HS-27A (cell line): ENCODE results near the gene PRSS35.
"Not testable (repeated sequence)": the region's sequence is repeated elsewhere in the genome, so short reads cannot be mapped to it uniquely, and the experiment has no call there.

Experiments used
- DNase-seq: peaks from one replicate; pipeline ENCODE4 v3.0.0-alpha.2; 2012; ENCODE audit warnings: low read depth, missing footprints

Gene PRSS35

DNA sequence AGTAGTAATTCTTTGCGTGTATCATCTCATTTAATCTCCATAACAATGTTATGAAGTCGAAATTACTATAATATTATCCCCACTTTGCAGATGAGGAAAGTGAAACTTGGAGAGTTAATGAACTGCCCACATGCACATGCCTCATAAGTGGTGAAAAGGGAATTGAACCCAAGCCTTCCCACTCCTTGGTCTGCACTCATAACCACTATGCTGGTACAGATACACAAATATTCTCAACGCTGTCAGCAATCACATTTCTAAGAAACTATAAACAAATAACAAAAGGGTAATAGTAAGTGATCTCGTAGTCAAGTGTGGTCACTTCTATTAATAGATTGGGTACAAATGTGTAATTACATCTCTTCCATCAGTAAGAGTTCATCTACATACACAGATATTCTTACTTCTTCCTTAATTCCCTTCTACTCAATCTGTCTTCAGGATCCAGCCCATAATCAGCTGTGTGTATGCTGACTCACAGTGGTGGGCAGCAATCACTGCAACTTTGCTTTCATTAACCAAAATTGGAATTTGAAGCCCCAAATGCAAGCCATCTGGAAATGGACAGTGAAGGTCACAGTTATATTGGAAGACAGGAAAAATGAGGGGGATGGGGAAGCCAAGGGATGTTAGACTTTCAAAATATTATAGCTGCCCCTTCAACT lies 6.6 kb downstream of the PRSS35 start:
- no peak for DNase-seq

DNA sequence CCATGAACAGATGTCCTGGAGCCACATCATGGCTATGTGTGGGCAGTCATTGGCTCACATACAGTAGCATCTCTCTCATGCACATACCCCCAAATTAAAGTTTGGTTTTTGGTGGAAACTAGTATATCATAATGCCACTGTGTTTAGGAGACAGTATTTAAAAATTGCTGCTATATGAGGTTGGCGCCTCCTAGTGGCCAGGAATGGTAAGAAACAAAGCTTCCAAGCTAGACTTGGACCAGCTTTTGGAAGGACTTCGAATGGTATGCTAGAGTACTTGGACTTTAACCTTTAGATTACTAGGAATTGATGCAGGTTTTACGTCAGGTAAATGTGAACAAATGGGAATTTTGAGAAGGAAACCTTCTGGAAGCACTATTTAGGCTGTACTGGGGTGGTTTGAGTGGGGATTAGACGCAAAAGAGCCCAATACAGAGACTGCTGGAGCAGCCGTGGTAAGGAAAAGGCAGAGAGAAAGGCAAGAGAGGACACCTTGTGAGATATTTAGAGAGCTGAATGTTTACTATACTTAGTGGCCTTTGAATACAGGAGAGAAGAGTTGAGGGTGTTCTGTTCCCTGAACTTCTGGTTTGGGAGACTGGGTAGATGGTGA lies 23.8 kb downstream of the PRSS35 start:
- no peak for DNase-seq

DNA sequence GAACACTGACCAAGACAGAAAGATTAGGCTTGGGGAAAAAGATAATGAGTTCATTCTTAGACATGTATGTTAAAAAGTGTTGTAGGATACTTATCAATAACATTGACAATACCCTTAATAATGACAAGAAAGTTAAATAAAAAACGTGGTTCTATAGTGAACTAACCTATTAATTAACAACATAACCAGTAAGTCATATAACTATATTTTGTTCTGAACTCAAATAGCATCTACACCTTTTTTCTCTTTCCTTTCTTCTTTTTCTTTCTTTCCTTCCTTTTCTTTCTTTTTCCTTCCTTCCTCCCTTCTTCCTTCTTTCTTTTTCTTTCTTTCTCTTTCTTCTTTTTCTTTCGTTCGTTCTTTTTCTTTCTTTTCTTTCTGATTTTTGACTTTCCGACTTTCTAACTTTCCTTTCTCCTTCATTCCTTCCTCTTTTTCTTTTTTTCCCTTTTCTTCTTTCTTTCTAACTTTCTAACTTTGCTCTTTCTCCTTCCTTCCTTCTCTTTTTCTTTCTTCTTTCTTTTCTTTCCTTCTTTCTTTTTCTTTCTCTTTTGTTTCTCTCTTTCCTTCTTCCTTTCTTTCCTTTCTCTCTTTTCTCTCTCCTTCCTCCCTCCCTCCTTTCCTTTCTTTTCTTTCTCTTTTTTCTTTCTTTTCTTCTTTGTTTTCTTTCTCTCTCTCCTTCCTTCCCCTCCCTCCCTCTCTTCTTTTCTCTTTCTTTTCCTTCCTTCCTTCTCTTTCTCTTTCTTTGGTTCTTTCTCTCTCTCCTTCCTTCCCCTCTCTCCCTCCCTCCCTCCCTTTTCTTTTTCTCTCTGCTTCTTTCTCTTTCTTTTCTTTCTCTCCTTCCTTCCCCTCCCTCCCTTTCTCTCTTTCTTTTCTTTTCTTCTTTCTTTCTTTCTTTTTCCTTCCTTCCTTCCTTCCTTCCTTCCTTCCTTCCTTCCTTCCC lies 24.6 kb downstream of the PRSS35 start:
- no peak for DNase-seq

DNA sequence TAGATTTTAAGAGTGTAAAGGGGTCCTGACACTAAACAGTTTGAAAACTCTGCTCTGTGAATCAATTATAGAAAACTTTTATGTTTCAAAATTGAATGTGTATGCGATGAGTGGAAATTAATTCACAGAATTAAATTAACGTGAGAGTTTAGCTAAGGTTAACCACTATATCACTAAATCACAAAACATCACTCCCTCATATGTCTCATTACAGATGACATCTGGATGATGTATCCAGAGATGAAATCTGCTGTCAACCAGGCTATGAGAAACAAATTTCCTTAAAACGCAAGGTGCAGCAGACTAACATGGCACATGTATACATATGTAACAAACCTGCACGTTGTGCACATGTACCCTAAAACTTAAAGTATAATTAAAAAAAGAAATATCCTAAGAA lies 27.3 kb downstream of the PRSS35 start:
- no peak for DNase-seq

DNA sequence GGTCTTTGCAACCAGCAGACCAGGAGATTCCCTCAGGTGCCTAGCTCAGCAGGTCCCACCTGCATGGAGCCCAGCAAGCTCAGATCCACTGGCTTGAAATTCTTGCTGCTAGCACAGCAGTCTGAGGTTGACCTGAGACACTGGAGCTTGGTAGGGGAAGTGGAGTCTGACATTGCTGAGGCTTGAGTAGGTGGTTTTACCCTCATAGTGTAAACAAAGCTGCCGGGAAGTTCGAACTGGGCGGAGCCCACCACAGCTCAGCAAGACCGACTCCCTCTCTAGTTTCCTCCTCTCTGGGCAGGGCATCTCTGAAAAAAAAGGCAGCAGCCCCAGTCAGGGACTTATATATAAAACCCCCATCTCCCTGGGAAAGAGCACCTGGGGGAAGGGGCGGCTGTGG lies 34.3 kb downstream of the PRSS35 start:
- DNase-seq = no peak

DNA sequence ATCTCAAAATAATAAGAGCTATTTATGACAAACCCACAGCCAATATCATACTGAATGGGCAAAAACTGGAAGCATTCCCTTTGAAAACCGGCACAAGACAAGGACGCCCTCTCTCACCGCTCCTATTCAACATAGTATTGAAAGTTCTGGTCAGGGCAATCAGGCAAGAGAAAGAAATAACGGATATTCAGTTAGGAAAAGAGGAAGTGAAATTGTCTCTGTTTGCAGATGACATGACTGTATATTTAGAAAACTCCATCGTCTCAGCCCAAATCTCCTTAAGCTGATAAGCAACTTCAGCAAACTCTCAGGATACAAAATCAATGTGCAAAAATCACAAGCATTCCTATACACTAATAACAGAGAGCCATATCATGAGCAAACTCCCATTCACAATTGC lies 38.1 kb downstream of the PRSS35 start:
- not testable (repeated sequence) for DNase-seq

DNA sequence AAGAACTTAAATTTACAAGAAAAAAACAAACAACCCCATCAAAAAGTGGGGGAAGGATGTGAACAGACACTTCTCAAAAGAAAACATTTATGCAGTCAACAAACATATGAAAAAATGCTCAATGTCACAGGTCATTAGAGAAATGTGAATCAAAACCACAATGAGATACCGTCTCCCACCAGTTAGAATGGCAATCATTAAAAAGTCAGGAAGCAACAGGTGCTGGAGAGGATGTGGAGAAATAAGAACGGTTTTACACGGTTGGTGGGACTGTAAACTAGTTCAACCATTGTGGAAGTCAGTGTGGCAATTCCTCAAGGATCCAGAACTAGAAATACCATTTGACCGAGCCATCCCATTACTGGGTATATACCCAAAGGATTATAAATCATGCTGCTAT lies 39.4 kb downstream of the PRSS35 start:
- not testable (repeated sequence) for DNase-seq

DNA sequence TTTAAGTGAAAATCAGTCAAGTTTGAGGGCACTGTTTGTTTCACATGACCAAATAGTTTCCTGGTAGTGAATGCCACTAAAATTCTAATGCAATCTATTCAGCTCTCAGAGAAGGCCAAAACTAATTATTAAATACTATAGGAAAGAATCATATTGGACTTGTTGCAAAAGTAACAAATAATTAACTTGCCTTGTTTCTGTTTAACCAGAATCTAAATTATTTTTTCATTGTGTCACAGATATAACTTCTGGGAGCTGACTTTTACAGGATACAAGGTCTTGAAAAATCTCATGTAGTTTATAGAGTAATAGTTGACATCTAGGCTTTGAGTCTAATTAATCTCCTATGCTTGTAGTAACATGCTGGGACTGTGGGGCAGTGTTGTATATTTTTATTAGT lies 44.5 kb downstream of the PRSS35 start:
- no peak for DNase-seq

DNA sequence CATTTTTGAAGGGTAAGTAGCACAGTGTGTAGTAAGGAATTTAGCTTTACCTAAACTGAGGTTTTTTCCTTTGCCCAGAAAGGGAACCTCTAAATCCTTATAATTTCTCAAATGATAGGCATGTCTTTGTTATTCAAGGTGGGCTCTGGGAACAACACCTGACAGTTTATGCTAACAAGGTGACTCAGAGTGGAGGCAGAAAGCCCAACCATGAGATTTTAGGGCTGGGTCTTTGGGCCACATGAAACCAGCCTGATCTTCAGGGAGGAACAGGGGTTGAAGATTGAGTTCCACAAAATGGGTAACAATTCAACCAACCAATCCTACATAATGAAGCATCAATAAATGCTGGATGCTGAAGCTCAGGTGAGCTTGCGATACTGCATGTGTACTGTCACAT lies 46.6 kb downstream of the PRSS35 start:
- no peak for DNase-seq

DNA sequence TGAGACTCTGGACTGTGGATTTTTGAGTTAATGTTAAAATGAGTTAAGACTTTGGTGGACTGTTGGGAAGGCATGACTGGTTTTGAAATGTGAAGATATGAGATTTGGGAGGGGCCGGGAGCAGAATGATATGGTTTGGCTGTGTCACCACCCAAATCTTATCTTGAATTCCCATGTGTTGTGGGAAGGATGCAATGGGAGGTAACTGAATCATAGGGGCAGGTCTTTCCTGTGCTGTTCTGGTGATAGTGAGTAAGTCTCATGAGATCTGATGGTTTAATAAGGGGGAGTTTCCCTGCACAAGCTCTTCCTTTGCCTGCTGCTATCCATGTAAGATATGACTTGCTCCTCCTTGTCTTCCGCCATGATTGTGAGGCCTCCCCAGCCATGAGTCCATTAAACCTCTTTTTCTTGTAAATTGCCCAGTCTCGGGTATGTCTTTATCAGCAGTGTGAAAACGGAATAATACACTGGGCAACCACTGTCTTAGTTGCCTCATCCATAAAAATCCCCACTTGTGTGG lies 59.4 kb downstream of the PRSS35 start:
- DNase-seq = not testable (repeated sequence)

DNA sequence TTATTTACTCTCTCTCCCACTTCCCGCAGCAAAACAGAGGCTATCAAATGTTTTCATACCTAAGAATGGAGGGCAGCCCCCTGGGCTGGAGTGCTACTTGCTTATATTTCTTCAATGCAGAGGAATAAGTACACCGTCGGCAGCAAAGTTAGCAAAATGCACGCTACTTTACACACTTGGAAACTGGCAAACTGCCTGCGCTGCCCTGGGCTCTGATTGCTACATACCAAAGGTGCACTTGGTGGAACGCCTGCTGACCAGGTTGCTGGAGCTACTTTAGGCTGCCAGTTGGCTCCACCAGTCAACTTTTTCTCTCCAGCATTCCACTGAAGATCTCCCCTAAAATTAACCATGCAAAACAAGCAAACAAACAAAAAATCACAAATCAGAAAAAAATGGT lies 62.4 kb downstream of the PRSS35 start:
- no peak for DNase-seq
